Effector CD4-positive, alpha-beta T cell (primary cell): Measurements from ENCODE around the gene GDF9.
A peak's percentile ranks its signal among the peaks of the same experiment; 100 is the strongest.

Experiments
- DNase-seq: peaks from one replicate; pipeline ENCODE4 v3.0.0-alpha.2; 2020
- total RNA-seq: gene quantifications from one replicate; lab custom pipeline; 2026; lab: John Stamatoyannopoulos, UW

The GDF9 gene, protein sequence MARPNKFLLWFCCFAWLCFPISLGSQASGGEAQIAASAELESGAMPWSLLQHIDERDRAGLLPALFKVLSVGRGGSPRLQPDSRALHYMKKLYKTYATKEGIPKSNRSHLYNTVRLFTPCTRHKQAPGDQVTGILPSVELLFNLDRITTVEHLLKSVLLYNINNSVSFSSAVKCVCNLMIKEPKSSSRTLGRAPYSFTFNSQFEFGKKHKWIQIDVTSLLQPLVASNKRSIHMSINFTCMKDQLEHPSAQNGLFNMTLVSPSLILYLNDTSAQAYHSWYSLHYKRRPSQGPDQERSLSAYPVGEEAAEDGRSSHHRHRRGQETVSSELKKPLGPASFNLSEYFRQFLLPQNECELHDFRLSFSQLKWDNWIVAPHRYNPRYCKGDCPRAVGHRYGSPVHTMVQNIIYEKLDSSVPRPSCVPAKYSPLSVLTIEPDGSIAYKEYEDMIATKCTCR
- total RNA-seq, result 4.3 reads per million, percentile 17 among the genes with 10 or more reads in this experiment

DNA sequence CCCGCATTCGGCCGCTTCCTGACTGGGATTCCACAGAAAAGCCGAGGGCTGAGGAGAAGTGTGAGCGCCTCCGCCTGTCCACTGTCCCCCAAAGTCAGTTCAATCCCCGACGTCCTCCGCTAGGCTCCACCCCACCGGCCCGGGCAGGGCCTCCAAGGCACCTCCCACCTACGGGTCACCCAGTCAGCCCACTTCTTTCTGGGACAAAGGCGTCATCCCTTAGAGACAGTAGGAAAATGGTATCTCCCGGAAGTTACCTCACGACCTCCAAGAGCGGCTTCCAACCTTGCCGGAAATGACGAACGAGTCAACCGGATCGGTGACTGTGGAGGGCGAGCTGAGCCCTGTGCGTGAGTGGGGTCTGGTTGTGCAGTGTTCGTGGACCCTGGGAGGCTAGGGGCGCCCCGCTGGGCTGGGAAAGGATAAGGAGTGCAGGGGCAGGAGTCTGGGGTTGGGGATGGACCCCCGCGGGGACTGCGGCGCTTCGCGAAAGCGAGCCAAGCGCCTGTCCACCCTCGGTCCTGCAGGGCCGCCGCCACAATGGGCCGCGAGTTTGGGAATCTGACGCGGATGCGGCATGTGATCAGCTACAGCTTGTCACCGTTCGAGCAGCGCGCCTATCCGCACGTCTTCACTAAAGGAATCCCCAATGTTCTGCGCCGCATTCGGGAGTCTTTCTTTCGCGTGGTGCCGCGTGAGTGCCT lies at the start of gene GDF9, which contains the start of gene UQCRQ:
Gene GDF9 (minus strand): TSS at position 128 of the 704 bp plus-strand sequence. CDS start 1,936 bp downstream, outside the sequence.
Gene UQCRQ (plus strand): TSS at position 301 of the 704 bp plus-strand sequence. CDS start 240 bp downstream, at position 541.
- DNase-seq, result peak; percentile 90

DNA sequence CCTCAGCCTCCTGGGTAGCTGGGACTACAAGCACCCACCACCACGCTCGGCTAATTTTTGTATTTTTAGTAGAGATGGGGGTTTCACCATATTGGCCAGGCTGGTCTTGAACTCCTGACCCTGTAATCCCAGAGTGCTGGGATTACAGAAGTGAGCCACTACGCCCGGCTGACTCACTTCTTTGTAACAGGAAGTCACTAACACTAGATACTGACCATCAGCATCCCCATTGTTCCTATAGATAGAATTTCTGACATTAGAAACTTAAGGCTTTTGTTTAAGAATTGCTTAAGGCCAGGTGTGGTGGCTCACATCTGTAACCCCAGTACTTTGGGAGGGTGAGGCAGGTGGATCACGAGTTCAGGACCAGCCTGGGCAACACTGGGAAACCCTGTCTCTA lies 49.4 kb upstream of the GDF9 start:
- no peak for DNase-seq

DNA sequence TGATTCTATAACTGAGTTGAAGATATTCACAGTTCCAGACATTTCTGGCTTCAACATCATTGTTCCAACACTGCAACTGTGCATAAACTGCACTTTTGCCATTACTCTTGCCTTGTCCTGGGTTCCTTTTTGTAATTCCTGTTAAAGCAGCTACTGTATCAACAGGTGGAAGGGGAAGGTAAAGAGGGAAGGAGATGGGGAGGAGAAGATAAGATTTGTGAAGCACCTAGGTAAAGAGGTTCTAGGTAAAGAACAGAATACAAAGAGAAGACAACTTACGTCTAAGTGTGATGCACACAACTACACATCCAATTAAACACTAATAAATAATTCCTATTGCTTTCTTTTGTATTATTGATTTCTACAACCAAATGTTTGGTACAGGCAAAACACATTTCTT lies 43.4 kb upstream of the GDF9 start:
- no peak for DNase-seq

DNA sequence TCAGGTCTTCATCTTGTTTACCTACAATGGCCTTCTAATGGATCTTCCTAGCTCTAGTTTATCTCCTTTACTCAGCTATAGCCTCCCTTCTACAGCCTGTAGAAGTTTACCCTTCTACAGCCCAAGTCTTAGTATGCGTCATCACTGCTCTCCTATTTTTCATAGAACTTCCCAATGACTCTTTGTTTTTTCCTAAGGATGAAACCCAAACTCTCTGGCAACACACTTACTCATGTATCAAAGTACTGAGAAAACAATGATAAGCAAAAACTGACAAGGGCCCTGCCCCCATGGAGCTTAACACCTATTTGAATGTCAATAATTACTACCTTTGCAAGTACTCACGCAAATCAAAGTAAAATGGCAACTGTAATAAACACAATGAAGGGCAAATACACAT lies 40.9 kb upstream of the GDF9 start:
- no peak for DNase-seq

DNA sequence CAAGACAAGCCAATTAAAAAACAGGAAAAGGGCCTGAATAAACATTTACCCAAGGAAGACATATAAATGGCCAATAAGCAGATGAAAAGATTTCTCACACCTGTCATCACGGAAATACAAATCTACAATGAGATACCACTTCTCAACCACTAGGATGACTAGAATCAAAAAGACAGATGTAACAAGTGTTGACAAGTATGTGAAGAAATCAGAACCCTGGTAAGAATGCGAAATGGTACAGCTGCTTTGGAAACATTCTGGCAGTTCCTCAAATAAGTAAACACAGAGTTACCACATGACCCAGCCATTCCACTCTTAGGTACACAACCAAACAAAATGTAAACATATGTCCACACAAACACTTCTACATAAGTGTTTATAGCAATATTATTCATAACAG lies 39.7 kb upstream of the GDF9 start:
- no peak for DNase-seq

DNA sequence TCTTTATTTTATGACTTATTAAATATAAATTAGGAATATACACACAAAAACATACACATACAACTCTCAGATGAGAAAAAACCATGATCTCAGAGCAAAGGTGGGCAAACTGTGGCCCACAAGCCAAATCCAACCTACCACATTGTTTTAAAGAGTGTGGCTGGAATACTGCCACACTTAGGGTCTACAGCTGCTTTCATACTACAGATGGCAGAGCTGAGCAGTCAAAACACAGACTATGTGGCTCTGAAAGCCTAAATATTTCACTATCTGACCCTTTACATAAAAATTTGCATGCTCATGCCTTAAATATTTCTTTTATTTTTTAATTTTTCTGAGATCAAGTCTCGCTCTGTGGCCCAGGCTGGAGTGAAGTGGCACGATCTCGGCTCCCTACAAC lies 35.5 kb upstream of the GDF9 start:
- no peak for DNase-seq

DNA sequence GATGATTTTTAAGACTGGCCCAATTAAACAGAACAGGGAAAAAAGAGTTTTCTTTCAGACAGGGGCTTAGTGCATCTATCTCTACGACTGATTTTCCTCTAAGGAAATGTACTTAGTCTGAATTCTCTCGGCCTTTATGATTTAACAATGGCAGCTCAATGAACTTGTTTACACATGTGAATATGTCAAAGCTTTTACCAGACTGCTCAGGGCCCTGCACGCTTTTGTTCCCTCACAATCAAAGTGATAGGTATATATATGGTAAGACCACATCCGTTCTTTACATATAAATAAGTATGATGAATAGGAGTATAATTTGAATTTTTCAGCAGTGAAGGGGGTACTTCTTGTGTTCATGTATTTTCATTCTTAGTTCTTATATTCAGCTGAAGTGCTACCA lies 34.8 kb upstream of the GDF9 start:
- no peak for DNase-seq

DNA sequence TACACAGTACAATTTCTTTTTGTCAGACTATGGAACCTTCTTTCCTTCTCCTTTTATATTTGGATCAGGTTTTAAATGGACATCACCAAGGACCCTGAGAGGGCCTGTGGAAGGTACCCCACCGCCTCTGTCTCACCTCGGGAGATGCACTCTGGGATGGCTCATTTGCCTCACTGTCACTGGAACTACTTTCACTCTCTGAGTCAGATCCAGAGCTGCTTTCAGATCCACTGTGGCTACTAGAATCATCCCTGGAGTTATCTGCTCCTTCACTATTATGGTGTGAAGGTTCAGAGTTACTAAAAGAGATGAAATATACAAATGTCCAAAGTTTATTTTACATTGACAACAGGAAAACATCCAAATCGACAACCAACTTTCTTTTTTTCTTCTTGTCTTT lies 31.8 kb upstream of the GDF9 start:
- no peak for DNase-seq

DNA sequence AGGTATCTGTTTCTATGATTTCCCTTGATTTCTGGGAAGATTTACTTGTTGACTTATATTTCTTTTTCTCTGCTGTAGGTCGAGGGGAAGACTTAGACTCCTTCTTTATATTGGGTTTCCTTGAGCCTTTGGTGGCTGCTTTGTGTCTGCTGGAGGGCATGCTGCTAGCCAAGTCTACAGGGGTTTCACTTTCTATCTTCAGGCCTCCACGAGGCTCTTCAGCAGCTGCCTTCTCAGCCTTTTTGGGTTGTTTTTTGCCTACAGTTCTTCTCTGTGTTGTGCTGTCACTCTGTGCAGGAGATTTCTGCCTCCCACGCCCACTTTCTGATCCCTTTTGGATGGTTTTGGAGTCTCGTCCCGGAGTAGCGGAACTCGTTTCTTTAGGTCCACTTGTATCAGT lies 30.4 kb upstream of the GDF9 start:
- no peak for DNase-seq

DNA sequence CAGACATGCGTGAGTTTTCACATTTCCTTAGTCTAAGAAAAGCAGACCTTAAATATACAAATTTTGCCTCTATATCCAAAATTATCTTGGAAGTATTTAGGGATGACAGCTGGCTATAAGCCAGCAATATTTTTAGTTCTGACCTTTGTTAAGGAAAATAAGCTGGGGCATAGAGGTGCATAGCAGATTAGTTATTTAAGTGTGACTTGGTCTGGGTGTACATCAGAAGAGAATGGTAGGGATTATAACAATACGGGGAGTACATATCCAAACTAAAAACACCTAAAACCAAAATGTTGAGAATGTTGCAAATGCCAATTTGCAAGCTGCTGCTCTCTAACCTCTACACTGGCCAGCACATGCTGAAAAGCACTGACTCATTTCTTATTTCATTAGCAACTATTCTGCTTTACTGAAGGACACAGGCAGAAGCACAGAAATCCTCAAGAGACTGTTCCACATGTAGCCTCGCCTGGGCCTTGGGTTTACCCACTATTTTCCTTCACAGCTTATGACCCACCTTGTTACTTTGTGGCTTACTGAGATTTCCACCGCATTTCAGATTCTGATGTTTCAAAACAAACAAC lies 29.5 kb upstream of the GDF9 start:
- DNase-seq, result no peak

DNA sequence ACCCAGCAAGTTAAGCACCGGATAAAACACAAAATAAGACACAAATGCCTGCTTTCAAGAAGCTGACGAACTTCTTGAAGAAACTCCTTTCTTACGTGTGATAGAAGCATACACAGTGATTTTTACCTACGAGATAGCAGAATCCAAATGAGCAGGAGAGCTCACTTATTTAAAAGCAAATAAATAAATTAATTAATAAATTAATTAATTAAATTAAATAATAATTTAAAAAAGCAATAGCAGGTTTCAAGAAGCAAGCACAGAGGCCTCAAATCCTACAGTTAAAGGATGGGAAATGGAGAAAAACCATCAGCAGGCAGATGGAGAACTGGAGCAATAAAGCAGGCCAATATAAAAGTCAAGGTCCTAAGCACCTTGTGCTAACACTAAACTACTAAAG lies 24.5 kb upstream of the GDF9 start:
- DNase-seq, result no peak

DNA sequence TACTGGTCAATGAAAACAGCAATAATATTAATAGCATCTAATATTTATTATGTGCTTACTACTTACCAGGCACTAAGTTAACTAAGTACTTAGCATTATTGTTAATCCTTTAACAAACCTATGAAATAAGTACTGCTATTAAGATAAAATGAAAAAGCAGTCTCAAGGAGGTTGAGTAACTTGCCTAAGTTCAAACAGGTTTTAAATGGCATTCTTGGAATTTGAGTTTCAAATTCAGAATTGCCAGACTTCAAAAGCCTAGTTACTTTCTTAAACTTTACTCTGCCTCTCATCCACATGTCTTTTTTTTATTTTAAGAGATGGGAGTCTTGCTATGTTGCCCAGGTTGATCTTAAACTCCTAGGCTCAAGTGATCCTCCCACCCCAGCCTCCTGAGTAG lies 23.2 kb upstream of the GDF9 start:
- DNase-seq, result no peak

DNA sequence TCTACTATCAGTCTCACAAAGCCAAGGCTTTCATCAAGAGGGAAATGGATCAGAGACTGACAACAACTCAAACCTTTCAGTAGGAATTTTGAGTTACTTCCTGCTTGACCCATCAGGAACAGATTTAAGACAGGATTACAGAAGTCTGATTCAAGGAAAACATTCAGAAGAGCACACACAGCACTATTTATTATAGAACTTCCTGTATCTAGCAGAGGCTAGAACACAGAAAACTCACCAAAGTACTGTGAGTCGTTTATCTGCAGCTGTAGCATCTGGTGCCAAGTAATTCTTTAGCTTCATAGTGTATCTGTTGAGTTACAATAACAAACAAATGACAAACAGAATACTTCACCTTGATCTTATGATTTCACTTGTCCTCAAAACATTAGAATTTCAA lies 21.0 kb upstream of the GDF9 start:
- DNase-seq, result no peak

DNA sequence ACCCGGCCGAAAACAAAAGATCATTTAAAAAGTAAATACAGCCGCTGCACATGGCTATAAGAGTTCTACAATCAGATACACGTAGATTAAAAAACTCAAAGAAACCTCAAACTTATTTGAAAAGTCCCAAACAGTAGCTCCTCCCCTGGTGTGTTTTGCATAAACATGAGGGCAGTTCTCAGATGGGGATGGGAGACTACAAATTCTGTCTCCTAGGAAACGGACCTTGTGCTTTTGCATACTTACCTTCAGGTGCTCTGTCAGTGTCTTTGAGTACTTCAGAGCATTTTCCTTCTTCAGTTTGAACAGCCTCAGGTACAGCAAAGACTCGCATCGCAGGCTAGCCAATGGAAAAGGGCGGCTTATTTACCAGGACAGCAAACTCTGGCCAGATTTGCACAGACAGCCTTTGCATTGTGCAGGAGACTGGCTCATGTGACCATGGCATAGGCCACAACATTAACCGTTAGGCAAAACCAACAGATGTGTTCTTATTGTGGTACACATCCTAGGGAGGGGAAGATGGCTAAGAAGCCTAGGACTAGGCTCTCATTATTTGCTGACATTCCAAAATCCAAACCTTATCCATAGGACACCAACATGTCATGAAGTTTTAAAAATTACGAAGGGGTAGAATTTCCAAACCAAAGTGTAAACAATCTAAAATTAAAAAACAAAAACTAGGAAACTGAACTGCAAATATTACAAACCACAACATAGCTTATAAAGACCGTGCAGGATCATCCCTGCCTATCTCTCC lies 20.0 kb upstream of the GDF9 start:
- no peak for DNase-seq

DNA sequence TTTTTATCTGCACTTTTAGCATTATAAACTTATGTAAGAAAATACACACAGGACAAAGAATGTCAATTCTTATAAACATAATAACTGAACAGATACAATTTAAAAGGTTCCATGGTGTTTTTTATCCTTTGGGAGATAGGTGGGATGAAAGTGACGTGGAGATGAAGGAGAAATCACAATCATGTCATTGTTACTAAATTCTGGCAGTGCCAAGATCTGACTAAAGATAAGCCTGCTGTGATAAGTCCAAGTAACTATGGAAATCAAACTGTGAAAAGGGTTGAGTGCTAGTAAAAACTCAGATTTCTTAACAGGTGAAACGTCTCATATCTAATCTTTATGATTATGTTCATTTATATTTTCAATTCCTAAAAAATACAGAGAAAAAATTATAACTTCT lies 18.3 kb upstream of the GDF9 start:
- no peak for DNase-seq

DNA sequence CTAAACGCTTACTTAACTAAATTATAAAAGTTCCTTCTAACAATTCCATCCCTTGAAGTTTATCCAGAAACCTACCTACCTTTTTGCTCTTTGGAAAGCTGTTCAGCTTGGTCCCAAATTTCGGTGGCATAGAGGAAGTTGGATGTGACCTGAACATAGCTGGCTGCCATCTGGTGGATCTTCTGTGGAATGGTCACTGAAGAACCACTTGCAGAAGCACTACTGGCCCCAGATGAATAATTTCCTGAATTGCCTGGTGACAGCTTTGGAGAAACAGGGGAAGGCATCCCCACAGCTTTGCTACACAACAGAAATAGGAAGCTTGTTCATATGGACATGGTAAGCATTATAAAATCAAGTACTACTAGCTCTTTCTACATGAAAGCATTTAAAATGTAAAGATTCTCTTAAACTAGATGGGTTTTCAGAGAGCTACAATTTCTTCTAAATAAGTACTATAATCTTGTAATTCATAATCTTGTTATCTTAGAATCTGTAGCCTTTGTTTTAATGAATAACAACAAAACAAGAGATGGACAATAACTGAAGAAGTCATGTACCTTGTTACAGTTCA lies 17.1 kb upstream of the GDF9 start:
- peak; percentile 13 for DNase-seq

DNA sequence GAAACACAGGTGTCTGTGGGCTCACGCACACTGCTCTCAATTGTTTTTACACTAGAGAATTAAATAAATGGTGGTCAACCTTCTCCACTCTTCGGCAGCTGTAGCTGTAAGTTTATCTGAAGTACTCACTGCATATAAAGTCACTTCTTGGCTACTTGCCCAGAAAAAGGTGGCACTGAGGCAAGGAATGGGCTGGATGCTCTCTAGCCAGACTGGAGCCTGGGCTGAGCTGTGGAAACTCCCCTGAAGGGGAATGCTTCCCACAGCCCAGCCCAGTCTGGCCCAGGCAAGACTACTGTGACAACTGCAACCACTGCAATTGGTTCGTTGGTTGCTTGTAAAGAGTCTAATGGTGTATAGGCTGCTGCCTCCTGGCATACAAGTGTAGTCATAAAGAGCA lies 11.7 kb upstream of the GDF9 start:
- no peak for DNase-seq

DNA sequence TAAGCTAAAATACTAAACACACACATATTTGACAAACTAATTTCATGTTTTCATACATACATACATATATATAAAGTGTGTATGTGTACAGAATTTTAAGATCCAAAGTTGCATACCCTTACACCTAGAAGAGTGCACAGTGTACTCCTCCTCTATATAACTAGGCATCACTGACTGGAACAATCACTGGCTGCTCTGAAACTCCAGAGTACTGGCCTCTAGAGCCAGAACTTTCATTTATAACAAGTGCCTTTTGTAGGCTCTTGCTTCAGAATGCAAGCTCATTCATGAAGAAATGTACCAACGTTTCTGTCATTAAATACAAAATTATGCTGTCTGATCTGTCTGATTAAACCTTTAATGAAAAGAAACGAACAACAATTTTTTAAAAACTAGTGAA lies 11.2 kb upstream of the GDF9 start:
- no peak for DNase-seq

DNA sequence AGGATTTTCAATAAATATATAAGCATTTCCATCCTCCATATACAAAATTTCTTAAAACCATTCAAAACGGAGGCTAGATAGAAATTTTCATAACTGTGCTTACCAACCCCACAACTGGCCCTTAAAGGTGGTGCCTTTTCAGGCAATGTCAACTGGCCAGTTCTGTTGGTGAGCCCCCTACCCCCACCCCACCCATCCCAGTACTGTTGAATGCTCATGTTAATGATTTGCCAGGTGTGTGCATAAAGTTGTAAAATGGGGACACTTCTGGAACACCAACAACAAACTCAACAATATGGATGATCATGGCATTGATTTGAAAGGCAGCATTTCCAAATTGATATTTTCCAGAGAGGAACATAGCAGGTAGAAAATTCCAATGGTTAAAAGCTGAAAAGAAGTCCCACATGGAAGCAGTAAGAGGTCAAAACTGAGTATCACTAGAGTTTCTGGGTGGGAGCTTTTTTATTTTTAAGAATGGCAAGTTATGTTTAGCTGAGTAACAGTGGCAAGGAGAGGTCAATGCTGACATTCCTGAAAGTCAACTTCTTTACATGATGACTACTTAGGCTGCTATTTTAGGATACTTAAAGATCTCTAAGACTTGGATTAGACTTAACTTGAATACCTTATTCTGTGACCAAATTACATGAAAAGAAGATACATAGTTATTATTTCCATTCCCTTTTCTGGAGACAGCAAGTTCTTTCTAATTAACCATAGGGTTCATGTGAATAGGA lies 9.9 kb upstream of the GDF9 start:
- DNase-seq, result no peak

DNA sequence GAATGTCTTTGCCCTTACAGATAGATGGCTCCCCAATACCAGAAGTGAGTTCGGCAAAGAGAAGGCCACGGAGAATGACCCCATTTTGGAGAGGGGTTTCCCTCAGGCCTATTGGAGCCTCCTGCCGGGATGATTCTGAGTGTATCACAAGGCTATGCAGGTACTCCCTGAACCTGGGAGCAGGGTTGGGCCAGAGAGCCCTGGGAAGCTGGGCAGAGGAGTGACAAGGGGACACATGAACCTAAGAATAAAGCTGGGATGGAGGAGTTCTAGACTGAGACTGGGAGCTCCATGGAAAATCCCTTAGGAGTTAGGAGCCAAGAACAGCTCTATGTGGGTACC lies 7.6 kb upstream of the GDF9 start:
- DNase-seq, result no peak

DNA sequence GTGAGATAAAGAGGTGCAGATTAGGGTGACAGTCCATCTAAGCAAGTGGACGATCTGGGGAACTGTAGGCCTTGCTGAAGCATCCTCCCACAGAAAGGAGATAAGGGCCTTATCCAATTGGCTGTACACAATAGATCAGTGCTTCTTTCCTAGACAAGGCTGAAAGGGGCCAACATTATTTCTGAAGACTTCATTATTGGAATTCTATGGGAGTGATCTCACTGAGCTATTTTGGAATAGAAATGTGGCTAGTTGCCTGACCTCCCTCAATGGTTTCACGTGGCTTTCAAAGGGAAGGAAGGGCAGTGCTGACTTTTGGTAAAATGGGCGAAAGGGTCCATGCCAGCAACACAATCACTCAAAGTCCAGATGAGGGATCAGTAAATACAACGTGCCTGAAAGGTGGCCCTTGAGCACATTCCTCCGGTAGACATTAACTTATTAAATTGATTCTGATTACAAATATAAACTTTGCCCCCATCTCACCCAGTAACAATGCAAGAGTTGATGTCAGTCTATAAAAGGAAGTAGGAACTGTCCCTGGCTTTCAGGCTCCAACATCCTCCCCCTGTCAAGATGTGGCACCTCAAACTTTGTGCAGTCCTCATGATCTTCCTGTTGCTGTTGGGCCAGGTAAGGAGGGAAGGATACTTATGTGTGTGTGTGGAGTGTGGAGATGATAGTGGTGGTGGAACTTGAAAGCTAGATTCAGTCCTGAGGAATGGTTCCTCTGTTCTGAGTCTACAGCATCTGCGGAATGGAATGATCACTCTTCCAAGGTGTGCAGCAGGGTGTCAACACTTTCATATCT lies 7.1 kb upstream of the GDF9 start, which contains the start of gene LEAP2:
Gene LEAP2 (plus strand): TSS at position 550 of the 811 bp plus-strand sequence. CDS start 27 bp downstream, at position 577.
- no peak for DNase-seq
